Measurements from ENCODE around the gene GSK3A. TPM values are rescaled to one million over a fixed set of nuclear protein-coding genes. Genes with fewer than 3 reads are reported as not detected.

The GSK3A gene
- total and polyA plus RNA-seq, 9 of the 15 experiments (the other 6 are each of a cell fraction or from before 2014, with no cell fraction given) = 0.62 to 90.7 (median 33.3) TPM

GRCh38 chr19:42244347-42245220 is 2.2 kb upstream of the GSK3A start (continued):
- TF ChIP-seq ZNF277 (CRISPR knock-in tag; IDR thresholded peaks at IDR 0.05; ENCODE audit: borderline replicate concordance) = no peak
- TF ChIP-seq ZNF717 (CRISPR knock-in tag; IDR thresholded peaks at IDR 0.05) = no peak
- no peak for TF ChIP-seq BRF2 (IDR thresholded peaks at IDR 0.05; ENCODE audit: borderline replicate concordance, insufficient read depth, insufficient read length)
- TF ChIP-seq HINFP (tag; conservative IDR thresholded peaks at IDR 0.05; ENCODE audit: low read depth) = no peak
- TF ChIP-seq PKNOX1 (IDR thresholded peaks at IDR 0.05) = no peak
- TF ChIP-seq CREB3 (tag; conservative IDR thresholded peaks at IDR 0.05; ENCODE audit: low read depth) = peak; percentile 79; the same call in 1 of the 2 replicates
- 0 out of 2 replicates have a peak, but pooled peaks have one; percentile 39 for TF ChIP-seq ZNF354B (CRISPR knock-in tag; IDR thresholded peaks at IDR 0.05)
- 0 out of 2 replicates have a peak, but pooled peaks have one; percentile 40 for TF ChIP-seq MEF2A (IDR thresholded peaks at IDR 0.05; ENCODE audit: control insufficient read depth, low read depth, low read length)
- no peak for TF ChIP-seq DLX4 (CRISPR knock-in tag; IDR thresholded peaks at IDR 0.05)
- TF ChIP-seq PBX2 (CRISPR knock-in tag; IDR thresholded peaks at IDR 0.05; ENCODE audit: low read depth) = no peak
- no peak for TF ChIP-seq PBX2 (tag; conservative IDR thresholded peaks at IDR 0.05; ENCODE audit: low read depth)
